GM18498 (cell line): ENCODE measurements around the gene TMEM95.
A peak's percentile ranks its signal among the peaks of the same experiment; 100 is the strongest.

Experiments
- ATAC-seq: cut with Tn5 transposase; IDR thresholded peaks from one replicate; pipeline ENCODE4 v1.9.1; 2021; ENCODE audit warnings: mild to moderate bottlenecking, moderate library complexity; ENCODE audit not compliant: unreplicated experiment

Gene TMEM95

GRCh38 chr17:7374353-7374752 is 19.4 kb downstream of the TMEM95 start:
- no peak for ATAC-seq

DNA sequence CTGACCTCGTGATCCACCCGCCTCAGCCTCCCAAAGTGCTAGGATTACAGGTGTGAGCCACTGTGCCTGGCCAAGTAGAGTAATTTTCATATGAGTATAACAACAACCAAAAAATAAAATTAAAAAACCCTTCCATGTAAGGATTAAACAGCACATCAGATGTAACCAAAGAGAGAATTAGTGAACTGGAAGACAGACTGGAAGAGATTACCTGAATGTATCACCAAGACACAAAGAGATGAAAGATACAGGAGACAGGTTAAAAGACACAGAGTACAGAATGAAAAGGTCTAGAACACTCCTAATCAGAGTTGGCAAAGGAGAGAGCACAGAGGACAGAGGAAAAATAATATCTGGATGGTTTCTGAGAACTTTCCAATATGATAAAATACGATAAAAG is 24.2 kb downstream of the TMEM95 start:
- no peak for ATAC-seq

DNA sequence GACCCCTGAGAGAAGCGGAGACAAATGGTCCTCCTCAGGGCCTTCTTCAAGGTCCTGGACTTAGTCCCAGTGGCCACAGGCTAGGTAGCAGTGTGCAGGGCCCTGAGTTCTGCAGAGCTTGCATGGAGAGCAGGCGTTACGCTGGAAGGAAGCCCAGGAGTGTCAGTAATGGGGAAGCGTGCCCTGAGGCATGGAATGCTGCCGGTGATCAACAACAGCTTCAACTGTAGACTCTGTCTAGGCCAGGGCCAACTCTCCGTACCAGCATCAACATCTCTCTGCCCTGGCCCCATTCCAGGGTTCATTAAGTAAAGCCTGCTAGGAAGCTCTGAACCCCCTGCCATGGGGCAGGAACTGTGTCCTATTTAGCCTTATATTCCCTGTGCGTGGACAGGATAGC is 25.4 kb downstream of the TMEM95 start:
- ATAC-seq: no peak

DNA sequence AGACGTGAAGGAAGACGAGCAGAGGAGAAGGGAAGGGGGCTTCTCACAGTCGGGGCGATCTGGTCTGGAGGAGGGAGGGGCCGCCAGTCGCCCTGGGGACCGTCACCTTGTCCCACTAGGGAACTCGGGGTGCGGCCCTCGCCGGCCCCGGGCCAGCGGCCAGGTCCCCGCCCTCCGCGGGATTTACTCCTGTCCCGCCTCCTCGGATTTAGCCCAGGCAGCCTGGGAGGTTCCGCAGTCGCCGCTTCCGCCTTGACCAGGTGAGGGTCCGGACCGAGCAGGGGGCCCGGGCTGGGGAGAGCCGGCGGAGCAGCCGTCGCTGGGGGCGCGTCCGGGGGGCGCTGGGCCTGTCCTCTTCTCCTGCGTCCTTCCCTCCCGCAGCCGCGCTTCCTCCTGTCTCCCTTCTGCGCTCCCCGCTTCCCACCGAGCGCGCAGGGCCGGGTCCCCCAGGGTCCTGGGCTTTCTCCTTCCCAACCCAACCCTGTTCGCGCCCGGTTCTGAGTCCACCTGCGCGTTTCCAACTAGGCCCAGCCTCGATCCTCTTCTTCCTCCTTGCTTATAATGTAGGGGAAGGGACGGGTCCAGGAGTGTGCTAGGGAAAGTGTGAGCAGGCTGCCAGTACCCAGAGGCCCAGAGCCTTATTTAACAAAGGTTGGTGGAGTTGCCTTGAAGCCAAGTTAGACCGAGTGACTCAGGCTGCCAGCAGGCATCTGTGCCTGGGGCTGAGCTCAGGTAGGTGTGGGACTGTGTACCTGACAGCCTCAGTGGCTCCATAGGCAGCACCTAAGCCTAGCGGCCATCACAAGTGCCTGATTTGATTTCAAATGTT is 26.1 kb downstream of the TMEM95 start, which contains the start of gene TNK1:
TSS of gene TNK1 (plus strand) at position 235 of the 829 bp plus-strand sequence. CDS start 1,838 bp downstream, outside the sequence.
- ATAC-seq: no peak

GRCh38 chr17:7382901-7383300 is 27.9 kb downstream of the TMEM95 start:
- no peak for ATAC-seq

DNA sequence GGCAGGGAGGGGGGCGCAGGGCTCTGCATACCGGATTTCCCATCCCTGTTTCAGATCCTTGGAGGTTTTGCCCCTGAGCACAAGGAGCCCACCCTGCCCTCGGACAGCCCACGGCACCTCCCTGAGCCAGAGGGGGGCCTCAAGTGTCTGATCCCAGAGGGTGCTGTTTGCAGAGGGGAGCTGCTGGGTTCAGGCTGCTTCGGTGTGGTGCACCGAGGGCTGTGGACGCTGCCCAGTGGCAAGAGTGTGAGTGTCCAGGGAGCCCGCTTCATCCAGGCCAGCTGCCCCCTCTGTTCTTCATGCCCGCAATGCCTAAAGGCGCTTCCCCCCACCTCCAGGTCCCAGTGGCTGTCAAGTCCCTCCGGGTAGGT is 28.4 kb downstream of the TMEM95 start:
- ATAC-seq: no peak

GRCh38 chr17:7383742-7384488 is 29.0 kb downstream of the TMEM95 start:
- peak; percentile 77 for ATAC-seq

DNA sequence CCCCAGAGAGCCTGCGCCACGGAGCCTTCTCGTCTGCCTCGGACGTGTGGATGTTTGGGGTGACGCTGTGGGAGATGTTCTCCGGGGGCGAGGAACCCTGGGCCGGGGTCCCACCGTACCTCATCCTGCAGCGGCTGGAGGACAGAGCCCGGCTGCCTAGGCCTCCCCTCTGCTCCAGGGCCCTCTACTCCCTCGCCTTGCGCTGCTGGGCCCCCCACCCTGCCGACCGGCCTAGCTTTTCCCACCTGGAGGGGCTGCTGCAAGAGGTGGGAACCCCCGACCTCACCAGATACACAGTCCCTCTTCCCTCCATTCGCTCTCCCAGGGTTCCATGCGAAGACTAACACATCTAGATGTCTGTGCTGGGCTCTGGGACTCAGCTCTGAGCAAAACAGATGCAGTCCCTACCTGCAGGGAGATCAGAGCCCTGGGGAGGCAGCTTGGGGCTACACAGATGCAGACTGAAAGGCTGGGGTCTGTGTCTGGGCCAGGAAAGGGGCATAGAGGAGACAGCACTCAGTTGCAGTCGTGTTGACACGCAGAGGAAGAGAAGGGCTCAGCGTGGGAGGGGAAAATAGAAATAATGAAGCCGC is 29.6 kb downstream of the TMEM95 start:
- no peak for ATAC-seq

DNA sequence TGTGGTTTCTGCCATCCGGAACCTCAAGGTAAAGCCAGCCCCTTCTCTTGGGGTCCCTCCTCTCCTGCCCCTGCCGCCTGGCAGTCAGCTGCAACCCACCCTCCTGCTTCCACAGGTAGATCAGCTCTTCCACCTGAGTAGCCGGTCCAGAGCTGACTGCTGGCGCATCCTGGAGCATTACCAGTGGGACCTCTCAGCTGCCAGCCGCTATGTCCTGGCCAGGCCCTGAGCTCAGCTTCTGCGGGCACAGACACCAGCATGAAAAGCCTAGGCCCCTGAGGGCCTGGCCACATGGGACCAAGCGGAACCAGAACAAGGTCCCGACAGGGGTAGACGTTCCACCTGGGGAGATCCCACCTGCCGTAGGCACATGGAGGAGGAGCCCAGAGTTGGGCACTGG is 33.9 kb downstream of the TMEM95 start:
- no peak for ATAC-seq

DNA sequence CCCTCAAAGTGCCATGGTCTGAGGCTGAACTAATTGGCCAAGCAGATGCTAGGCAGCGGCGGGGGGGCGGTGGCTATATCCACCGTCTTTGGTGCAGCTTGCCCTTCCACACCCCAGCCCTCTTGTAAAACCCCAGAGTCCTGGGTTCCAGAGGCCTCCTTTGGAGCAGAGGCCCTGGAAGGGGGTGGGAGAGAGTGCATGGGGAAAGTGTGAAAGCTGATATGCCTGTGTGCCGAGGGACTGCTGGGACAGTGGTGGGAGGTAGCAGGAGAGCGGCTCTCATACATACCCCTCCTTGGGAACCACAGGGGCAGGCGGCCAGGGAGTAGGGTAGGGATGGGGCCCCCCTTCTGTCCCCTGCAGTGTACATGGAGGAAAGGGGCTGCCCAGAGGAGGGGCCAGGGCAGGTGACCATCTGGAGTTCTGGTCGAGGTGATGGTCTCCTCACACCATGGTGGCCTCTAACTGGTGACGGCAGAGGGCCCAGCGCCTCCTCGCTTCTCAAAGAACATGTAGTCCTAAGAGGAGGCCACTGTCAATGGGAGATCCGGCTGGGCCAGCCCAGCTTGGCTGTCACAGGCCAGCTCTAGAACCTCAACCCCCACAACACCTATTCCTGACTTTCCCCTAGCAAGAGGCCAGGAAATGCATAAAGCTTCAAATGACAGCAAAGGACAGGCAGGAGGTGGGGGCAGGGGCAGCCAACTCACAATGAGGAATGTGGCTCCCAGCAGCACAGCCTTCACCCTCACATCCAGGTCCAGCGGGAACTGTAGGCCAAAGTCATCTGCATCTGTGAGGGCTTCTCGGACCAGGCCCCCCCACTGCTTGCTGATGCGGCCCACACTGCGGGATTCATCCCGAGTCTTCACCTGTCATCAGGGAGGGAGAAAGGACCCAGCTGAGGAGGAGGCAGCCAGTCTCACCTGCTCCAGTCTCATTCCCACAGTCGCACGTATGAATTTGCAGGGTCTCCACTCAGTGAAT is 35.3 kb downstream of the TMEM95 start:
- no peak for ATAC-seq

- no peak for ATAC-seq
Observed at GRCh38 chr17:7391307-7391706, 36.4 kb downstream of the TMEM95 start.

DNA sequence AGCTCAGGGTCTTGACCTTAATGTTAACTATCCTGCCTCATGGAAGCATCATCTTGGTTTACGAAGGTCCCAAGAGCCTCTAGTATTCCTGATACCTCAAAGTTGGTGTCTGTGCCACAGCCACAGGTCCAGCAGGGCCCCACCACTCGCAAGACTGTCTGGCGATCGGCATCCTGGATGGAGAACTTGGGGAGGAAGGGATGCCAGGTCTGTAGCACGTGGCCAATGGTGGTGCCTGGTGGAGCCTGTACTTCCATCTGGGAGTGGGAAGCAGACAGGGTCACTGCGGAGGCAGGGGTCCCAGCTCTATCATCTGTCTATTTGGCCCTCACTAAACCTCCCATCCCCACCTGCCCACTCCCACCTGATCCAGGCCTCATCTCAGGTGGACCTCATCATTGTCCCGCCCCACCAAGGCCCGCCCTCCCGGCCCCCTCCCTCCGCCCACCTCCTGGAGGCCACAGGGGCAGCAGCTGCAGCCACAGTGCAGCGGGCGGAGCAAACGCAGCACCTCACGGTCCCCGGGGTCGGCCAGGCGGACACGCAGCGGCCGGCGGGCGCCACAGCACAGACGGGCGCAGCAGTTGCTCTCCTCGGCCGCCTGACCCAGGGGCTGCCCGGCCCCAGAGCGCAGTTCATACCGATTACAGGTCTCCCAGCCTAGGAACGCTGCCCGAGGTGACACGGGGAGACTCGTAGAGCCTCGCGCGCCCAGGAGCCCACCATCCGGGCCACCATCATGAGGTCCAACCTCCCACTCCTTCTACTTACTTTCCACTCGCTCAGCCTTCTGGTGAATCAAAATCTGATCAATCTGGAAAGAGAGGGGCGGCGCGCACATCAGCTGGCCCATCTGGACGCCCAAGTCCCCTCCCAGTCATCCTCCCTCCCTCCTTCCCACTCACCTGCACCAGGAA is 38.0 kb downstream of the TMEM95 start:
- no peak for ATAC-seq

GRCh38 chr17:7393613-7394451 is 38.9 kb downstream of the TMEM95 start:
- ATAC-seq: peak; percentile 48

DNA sequence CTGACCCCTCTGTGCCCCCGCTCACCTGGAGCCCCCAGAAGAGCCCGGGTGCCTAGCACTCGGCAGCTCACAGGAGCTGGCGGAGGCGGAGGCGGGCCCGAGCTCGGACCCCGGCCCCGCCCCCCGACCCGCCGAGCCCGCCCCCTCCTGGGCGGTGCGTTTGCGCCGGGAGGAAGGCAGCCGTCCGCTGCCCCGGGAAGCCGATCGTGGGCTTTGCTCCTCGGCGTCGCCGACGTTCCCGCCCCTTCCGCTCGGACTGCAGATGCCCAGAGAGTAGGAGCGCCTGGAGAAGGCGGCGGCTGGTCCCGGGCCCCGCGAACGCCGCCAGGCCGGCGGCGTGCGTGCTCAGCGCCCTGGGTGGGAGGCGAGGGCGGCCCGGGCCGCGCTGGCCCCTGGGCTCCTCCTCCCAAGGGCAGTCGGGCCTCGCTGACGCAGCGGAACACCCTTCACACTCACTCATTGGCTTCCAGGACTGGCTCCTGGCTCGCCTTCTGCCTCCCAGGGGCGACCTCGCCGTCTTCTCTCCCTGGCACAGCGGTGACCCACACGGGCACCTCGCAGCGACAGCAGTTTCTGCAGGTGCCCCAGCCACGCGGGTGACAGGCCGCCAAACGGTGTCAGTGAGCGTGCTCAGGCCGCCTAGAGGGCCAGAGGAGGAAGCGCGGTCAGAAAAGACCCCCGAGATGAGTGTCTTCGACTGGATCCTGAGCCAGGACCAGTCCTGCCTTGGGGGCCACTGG is 39.7 kb downstream of the TMEM95 start, which contains the start of gene PLSCR3:
TSS of gene PLSCR3 (minus strand) at position 74 of the 740 bp plus-strand sequence. CDS start 415 bp downstream, outside the sequence.
- ATAC-seq: peak; percentile 87

DNA sequence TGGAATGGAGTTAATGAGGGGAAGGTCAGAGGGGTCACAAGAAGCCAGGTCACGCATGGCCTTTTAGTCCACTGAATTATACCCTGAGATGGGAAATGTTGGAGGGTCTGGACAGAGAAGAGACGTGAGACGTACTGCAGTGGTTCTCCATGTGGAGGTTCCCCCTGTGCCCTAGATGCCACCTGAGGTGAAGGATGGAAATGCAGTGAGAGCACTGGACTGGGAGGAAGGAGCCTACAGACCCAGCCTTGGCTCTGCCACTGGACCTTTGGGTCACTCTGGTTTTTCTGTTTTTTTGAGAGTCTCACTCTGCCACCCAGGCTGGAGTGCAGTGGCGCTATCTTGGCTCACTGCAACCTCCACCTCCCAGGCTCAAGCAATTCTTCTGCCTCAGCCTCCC is 41.2 kb downstream of the TMEM95 start:
- no peak for ATAC-seq

GRCh38 chr17:7398612-7399011 is 43.7 kb downstream of the TMEM95 start:
- ATAC-seq: no peak

DNA sequence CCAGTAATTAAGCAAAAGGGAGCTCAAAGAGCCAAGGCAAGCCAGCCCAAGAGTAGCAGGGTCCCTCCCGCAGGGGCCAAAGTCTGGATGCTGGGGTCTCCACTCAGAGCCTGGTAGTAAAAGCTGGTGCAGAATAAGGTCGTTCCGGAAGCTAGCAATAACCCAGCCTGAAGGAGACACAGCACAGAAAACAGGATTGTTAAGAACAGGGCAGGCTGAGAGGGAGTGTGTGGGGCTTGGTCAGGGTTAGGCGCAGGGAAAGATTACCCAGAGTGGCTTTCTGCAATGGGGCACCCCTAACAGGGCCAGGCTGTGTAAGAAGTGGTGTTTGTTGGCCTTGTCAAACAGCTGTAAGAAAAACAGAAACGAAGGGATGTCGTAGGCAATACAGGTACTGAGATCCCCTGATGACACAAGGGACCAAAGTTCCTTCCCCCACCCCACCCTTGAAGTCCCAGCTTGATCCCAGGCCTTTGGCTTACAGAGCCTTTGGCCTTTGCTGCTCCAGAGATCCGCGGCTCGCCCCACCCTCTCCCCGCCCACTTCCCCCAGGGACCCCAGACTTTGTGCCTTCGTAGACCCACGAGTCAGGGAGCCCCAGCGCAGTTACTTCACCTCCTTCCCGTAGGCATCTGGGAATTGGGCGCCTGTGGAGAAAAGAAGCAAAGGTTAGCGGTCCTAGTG is 48.2 kb downstream of the TMEM95 start:
- no peak for ATAC-seq

GRCh38 chr17:7403727-7403976 is 48.7 kb downstream of the TMEM95 start:
- no peak for ATAC-seq
